HS-27A (cell line): Measurements from ENCODE around the gene CHTF8.
"Not testable (repeated sequence)": the region's sequence is repeated elsewhere in the genome, so short reads cannot be mapped to it uniquely, and the experiment has no call there.

Source experiments
- DNase-seq: peaks from one replicate; pipeline ENCODE4 v3.0.0-alpha.2; 2012; ENCODE audit warnings: low read depth, missing footprints

The CHTF8 gene

GRCh38 chr16:69132424-69133252 is at the start of gene CHTF8, which contains the start of gene UTP4:
Gene CHTF8, minus strand, starts transcription at chr16:69132588. Its CDS starts 11,130 bp downstream, at chr16:69121458.
Gene UTP4, plus strand, starts transcription at chr16:69132649. Its CDS starts 811 bp downstream, at chr16:69133460.
- DNase-seq, result peak; percentile 41

- DNase-seq, result no peak
Observed at GRCh38 chr16:69180011-69180338, 47.6 kb upstream of the CHTF8 start.

- no peak for DNase-seq
Observed at GRCh38 chr16:69179328-69180010, 47.1 kb upstream of the CHTF8 start.

GRCh38 chr16:69176033-69176800 is 43.8 kb upstream of the CHTF8 start:
- no peak for DNase-seq

GRCh38 chr16:69171325-69172084 is 39.1 kb upstream of the CHTF8 start:
- DNase-seq, result no peak

- DNase-seq, result no peak
Observed at GRCh38 chr16:69169607-69170352, 37.4 kb upstream of the CHTF8 start.

- DNase-seq, result no peak
Observed at GRCh38 chr16:69169051-69169450, 36.7 kb upstream of the CHTF8 start.

- DNase-seq, result no peak
Observed at GRCh38 chr16:69166946-69167930, 34.9 kb upstream of the CHTF8 start.

GRCh38 chr16:69166221-69166833 is 33.9 kb upstream of the CHTF8 start:
- no peak for DNase-seq

GRCh38 chr16:69165584-69165983 is 33.2 kb upstream of the CHTF8 start:
- no peak for DNase-seq

- no peak for DNase-seq
Observed at GRCh38 chr16:69160192-69160591, 27.8 kb upstream of the CHTF8 start.

- DNase-seq, result no peak
Observed at GRCh38 chr16:69157196-69157595, 24.8 kb upstream of the CHTF8 start.

GRCh38 chr16:69150146-69150865 is 17.9 kb upstream of the CHTF8 start:
- DNase-seq, result no peak

- DNase-seq, result not testable (repeated sequence)
Observed at GRCh38 chr16:69149621-69150020, 17.2 kb upstream of the CHTF8 start.

- no peak for DNase-seq
Observed at GRCh38 chr16:69145658-69146057, 13.3 kb upstream of the CHTF8 start.

GRCh38 chr16:69143116-69143515 is 10.7 kb upstream of the CHTF8 start:
- no peak for DNase-seq

GRCh38 chr16:69141936-69142335 is 9.5 kb upstream of the CHTF8 start:
- no peak for DNase-seq

GRCh38 chr16:69141014-69141413 is 8.6 kb upstream of the CHTF8 start:
- DNase-seq, result no peak

- DNase-seq, result not testable (repeated sequence)
Observed at GRCh38 chr16:69139464-69139863, 7.1 kb upstream of the CHTF8 start.
